ENCODE data around the gene FOLH1. TPM values are rescaled to one million over a fixed set of nuclear protein-coding genes. Genes with fewer than 3 reads are reported as not detected.
"Not testable (repeated sequence)": the region's sequence is repeated elsewhere in the genome, so short reads cannot be mapped to it uniquely, and the experiment has no call there.

The FOLH1 gene
- total RNA-seq, 1 experiment from 2014 or later: 0.98 TPM

GRCh38 chr11:49174691-49175366 is 33.6 kb downstream of the FOLH1 start:
- in situ Hi-C loops (cut with HindIII; ENCODE audit: low pct_unique_long_range_greater_than_20kb, low sequenced_read_pairs); H3K27ac ChIP-seq (ENCODE audit: low read length); H3K27me3 ChIP-seq (ENCODE audit: control insufficient read depth, insufficient read depth, low read length); POLR2A ChIA-PET; CTCF ChIA-PET; DNase-seq (ENCODE audit: low read depth, low spot score); H3K9me3 ChIP-seq (ENCODE audit: control insufficient read depth, insufficient read depth, low read depth, low read length); intact Hi-C loops (cut with micrococcal nuclease; ENCODE audit: unreplicated experiment); H3K4me1 ChIP-seq (ENCODE audit: control insufficient read depth, insufficient read depth, low read length); H3K4me3 ChIP-seq (ENCODE audit: low read depth in 2 of 2, low read length in 2 of 2); ATAC-seq; H3K36me3 ChIP-seq (ENCODE audit: control insufficient read depth, insufficient read depth, low read length); BruUV-seq (replicated peaks): not testable (repeated sequence)

- intact Hi-C loops (cut with micrococcal nuclease; ENCODE audit: unreplicated experiment); ATAC-seq; H3K27me3 ChIP-seq (ENCODE audit: control insufficient read depth, insufficient read depth, low read length); H3K36me3 ChIP-seq (ENCODE audit: control insufficient read depth, insufficient read depth, low read length); DNase-seq (ENCODE audit: low read depth, low spot score); H3K4me1 ChIP-seq (ENCODE audit: control insufficient read depth, insufficient read depth, low read length); BruUV-seq (replicated peaks); H3K27ac ChIP-seq (ENCODE audit: low read length); POLR2A ChIA-PET; in situ Hi-C loops (cut with HindIII; ENCODE audit: low pct_unique_long_range_greater_than_20kb, low sequenced_read_pairs); H3K9me3 ChIP-seq (ENCODE audit: control insufficient read depth, insufficient read depth, low read depth, low read length); CTCF ChIA-PET; H3K4me3 ChIP-seq (ENCODE audit: low read depth in 2 of 2, low read length in 2 of 2): not testable (repeated sequence)
Measured at GRCh38 chr11:49171613-49172012, 36.8 kb downstream of the FOLH1 start.

GRCh38 chr11:49169579-49169978 is 38.8 kb downstream of the FOLH1 start:
- peak; percentile 56; the same call in 1 of the 2 replicates for TF ChIP-seq CTCF (IDR thresholded peaks at IDR 0.05)
- BruUV-seq (replicated peaks): not testable (repeated sequence)

GRCh38 chr11:49168992-49169391 is 39.4 kb downstream of the FOLH1 start:
- POLR2A ChIA-PET; H3K4me1 ChIP-seq (ENCODE audit: control insufficient read depth, insufficient read depth, low read length); intact Hi-C loops (cut with micrococcal nuclease; ENCODE audit: unreplicated experiment); H3K27ac ChIP-seq (ENCODE audit: low read length); H3K36me3 ChIP-seq (ENCODE audit: control insufficient read depth, insufficient read depth, low read length); BruUV-seq (replicated peaks); H3K9me3 ChIP-seq (ENCODE audit: control insufficient read depth, insufficient read depth, low read depth, low read length); in situ Hi-C loops (cut with HindIII; ENCODE audit: low pct_unique_long_range_greater_than_20kb, low sequenced_read_pairs); DNase-seq (ENCODE audit: low read depth, low spot score); ATAC-seq; CTCF ChIA-PET; H3K27me3 ChIP-seq (ENCODE audit: control insufficient read depth, insufficient read depth, low read length); H3K4me3 ChIP-seq (ENCODE audit: low read depth in 2 of 2, low read length in 2 of 2): not testable (repeated sequence)

More at GRCh38 chr11:49169579-49169978, 38.8 kb downstream of the FOLH1 start:
- in situ Hi-C loops (cut with HindIII; ENCODE audit: low pct_unique_long_range_greater_than_20kb, low sequenced_read_pairs); POLR2A ChIA-PET; H3K4me3 ChIP-seq (ENCODE audit: low read depth in 2 of 2, low read length in 2 of 2); DNase-seq (ENCODE audit: low read depth, low spot score); H3K36me3 ChIP-seq (ENCODE audit: control insufficient read depth, insufficient read depth, low read length); H3K27me3 ChIP-seq (ENCODE audit: control insufficient read depth, insufficient read depth, low read length); ATAC-seq; H3K4me1 ChIP-seq (ENCODE audit: control insufficient read depth, insufficient read depth, low read length); H3K27ac ChIP-seq (ENCODE audit: low read length); CTCF ChIA-PET; H3K9me3 ChIP-seq (ENCODE audit: control insufficient read depth, insufficient read depth, low read depth, low read length); intact Hi-C loops (cut with micrococcal nuclease; ENCODE audit: unreplicated experiment): not testable (repeated sequence)

GRCh38 chr11:49151211-49151610 is 57.2 kb downstream of the FOLH1 start:
- Histone ChIP-seq H3K4me1 (ENCODE audit: control insufficient read depth, insufficient read depth, low read length) (no peaks in the 10 kb centered on the region), H3K27me3 (ENCODE audit: control insufficient read depth, insufficient read depth, low read length) (no peaks in the 10 kb centered on the region), H3K36me3 (ENCODE audit: control insufficient read depth, insufficient read depth, low read length) (no peaks in the 10 kb centered on the region), H3K27ac (ENCODE audit: low read length) (no peak overlapping the region), H3K4me3 (ENCODE audit: low read depth in 2 of 2, low read length in 2 of 2) (no peak overlapping the region), H3K9me3 (ENCODE audit: control insufficient read depth, insufficient read depth, low read depth, low read length) (no peaks in the 10 kb centered on the region)
- intact Hi-C loops (cut with micrococcal nuclease; ENCODE audit: unreplicated experiment): no loop called here
- no peak for ATAC-seq
- in situ Hi-C loops (cut with HindIII; ENCODE audit: low pct_unique_long_range_greater_than_20kb, low sequenced_read_pairs): no loop called here
- no peak for DNase-seq (ENCODE audit: low read depth, low spot score)
- POLR2A ChIA-PET: no interaction called here
- TF ChIP-seq REST (IDR thresholded peaks at IDR 0.05; ENCODE audit: insufficient read depth in 1 of 2, low read depth in 2 of 2, low read length in 1 of 2) (no peak), POLR2AphosphoS5 (IDR thresholded peaks at IDR 0.05; ENCODE audit: low read depth, low read length) (no peak), SIN3A (IDR thresholded peaks at IDR 0.05; ENCODE audit: borderline replicate concordance, insufficient read depth, low read depth, low read length) (no peak), CTCF (IDR thresholded peaks at IDR 0.05) (no peak), TCF7L2 (IDR thresholded peaks at IDR 0.05; ENCODE audit: low read depth, low read length) (no peak)
- BruUV-seq (replicated peaks): no TSS peak
- CTCF ChIA-PET: no interaction called here

Measured in Panc1 (cell line).